OCI-LY3 (cell line): ENCODE results near the gene ESRRB.
A peak's percentile ranks its signal among the peaks of the same experiment; 100 is the strongest.

Experiments used
- H2AFZ ChIP-seq: fragments of 200-600, 300-600 bp; shearing (Covaris generic); 2 replicates; pipeline ENCODE4 v1.6.0; 2014; ENCODE audit warnings: antibody characterized with exemption, low read depth, low read length
- H3K27ac ChIP-seq: fragments of 200-600, 300-600 bp; sonication (generic); 2 replicates; pipeline ENCODE4 v1.5.1; 2014; ENCODE audit warnings: mild to moderate bottlenecking, low read length, moderate library complexity, mixed read lengths
- H3K27me3 ChIP-seq: fragments of 200-600, 300-600 bp; sonication (generic); 2 replicates; pipeline ENCODE4 v1.6.1; 2014; ENCODE audit warnings: low read depth, low read length, mixed read lengths
- H3K36me3 ChIP-seq: fragments of 200-600, 300-600 bp; sonication (generic); replicated peaks from 2 replicates; pipeline ENCODE3; 2014; ENCODE audit warnings: low read depth, low read length, mixed read lengths
- H3K4me1 ChIP-seq: fragments of 300-600, 200-600 bp; sonication (generic); 2 replicates; pipeline ENCODE4 v1.6.1; 2014; ENCODE audit warnings: low read length, mixed read lengths
- H3K4me2 ChIP-seq: fragments of 200-600, 300-600 bp; sonication (generic); 2 replicates; pipeline ENCODE4 v1.6.1; 2014; ENCODE audit warnings: low read length, mixed read lengths
- H3K4me3 ChIP-seq: fragments of 300-600, 200-600 bp; sonication (generic); 2 replicates; pipeline ENCODE4 v1.5.1; 2014; ENCODE audit warnings: antibody characterized with exemption, mild to moderate bottlenecking, low read length, moderate library complexity
- H3K79me2 ChIP-seq: fragments of 300-600, 200-600 bp; shearing (Covaris generic); 2 replicates; pipeline ENCODE4 v1.6.1; 2014; ENCODE audit warnings: mild to moderate bottlenecking, low read length, mixed read lengths
- H3K9ac ChIP-seq: fragments of 300-600, 200-600 bp; shearing (Covaris generic); 2 replicates; pipeline ENCODE4 v1.6.0; 2014; ENCODE audit warnings: mild to moderate bottlenecking, low read length, moderate library complexity
- H3K9me3 ChIP-seq: fragments of 200-600, 300-600 bp; shearing (Covaris generic); 2 replicates; pipeline ENCODE4 v1.6.1; 2014; ENCODE audit warnings: low read length, mixed read lengths; ENCODE audit not compliant: insufficient read depth
- H4K20me1 ChIP-seq: fragments of 200-600, 300-600 bp; sonication (generic); 2 replicates; pipeline ENCODE4 v1.6.1; 2016; ENCODE audit warnings: low read length, mixed read lengths; ENCODE audit not compliant: insufficient read depth
- EZH2phosphoT487 ChIP-seq: fragments of 200-600 bp; shearing (Covaris generic); IDR thresholded peaks from 2 replicates; pipeline ENCODE4 v1.6.1; 2018; ENCODE audit warnings: antibody characterized with exemption, mixed run types, low read depth
- TF ChIP-seq, protein P1 (sequence below): fragments of 200-600, 300-600 bp; sonication (generic); IDR thresholded peaks from 2 replicates; pipeline ENCODE4 v1.5.1; 2014; ENCODE audit warnings: antibody characterized with exemption, low read length, low read depth

ESRRB gene

DNA sequence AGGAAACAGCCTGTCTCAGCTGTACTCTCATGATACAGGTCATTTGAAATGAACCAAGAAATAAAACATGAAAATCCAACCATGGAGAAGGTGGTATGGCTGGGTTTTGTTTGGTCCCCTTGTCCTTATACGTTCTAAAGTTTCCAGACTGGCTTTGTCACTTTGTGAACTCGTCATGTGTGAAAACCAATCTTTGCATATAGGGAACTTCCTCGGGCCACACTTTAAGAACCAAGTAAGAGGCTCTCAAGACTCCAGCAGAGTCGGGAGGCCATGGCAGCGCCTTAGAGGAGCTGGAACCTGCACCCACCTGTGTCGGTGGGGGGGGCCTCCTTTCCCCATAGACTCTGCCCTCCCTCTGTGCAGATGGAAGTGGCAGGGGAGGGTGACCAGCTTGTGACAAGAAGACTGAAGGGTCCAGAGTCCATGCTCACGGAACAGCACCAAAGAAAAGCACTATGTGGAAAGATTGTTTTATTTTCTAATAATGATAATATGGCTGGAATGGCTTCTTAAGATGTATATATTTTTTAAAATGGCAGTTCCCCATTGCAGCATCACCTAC lies 125.3 kb downstream of the ESRRB start:
- Histone ChIP-seq H2AFZ (no peak overlapping the region), H3K27ac (no peak overlapping the region), H3K9me3 (no peaks in the 10 kb centered on the region), H3K9ac (no peak overlapping the region), H3K36me3 (no peaks in the 10 kb centered on the region), H3K4me1 (peaks cover 7% of the 10 kb centered on the region; the same call in 1 of the 2 replicates), H3K79me2 (no peaks in the 10 kb centered on the region), H3K4me2 (0 out of 2 replicates have a peak overlapping the region, but pooled peaks have one; percentile 11), H3K27me3 (peaks cover 23% of the 10 kb centered on the region), H3K4me3 (no peak overlapping the region), H4K20me1 (no peaks in the 10 kb centered on the region)
- TF ChIP-seq, protein P1, sequence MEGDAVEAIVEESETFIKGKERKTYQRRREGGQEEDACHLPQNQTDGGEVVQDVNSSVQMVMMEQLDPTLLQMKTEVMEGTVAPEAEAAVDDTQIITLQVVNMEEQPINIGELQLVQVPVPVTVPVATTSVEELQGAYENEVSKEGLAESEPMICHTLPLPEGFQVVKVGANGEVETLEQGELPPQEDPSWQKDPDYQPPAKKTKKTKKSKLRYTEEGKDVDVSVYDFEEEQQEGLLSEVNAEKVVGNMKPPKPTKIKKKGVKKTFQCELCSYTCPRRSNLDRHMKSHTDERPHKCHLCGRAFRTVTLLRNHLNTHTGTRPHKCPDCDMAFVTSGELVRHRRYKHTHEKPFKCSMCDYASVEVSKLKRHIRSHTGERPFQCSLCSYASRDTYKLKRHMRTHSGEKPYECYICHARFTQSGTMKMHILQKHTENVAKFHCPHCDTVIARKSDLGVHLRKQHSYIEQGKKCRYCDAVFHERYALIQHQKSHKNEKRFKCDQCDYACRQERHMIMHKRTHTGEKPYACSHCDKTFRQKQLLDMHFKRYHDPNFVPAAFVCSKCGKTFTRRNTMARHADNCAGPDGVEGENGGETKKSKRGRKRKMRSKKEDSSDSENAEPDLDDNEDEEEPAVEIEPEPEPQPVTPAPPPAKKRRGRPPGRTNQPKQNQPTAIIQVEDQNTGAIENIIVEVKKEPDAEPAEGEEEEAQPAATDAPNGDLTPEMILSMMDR: no peak
- TF ChIP-seq EZH2phosphoT487: no peak

- no peaks in the 10 kb centered on the region for H4K20me1 ChIP-seq
- H3K4me1 ChIP-seq: peaks cover 7% of the 10 kb centered on the region; the same call in 1 of the 2 replicates
- no peaks in the 10 kb centered on the region for H3K79me2 ChIP-seq
- no peaks in the 10 kb centered on the region for H3K9me3 ChIP-seq
- H3K4me3 ChIP-seq: no peak overlapping the region
- H2AFZ ChIP-seq: no peak overlapping the region
- no peak overlapping the region for H3K4me2 ChIP-seq
- H3K9ac ChIP-seq: no peak overlapping the region
- H3K36me3 ChIP-seq: no peaks in the 10 kb centered on the region
- no peak overlapping the region for H3K27ac ChIP-seq
- TF ChIP-seq, protein P1: no peak
- TF ChIP-seq EZH2phosphoT487: no peak
- peaks cover 23% of the 10 kb centered on the region for H3K27me3 ChIP-seq
These were observed 126.3 kb downstream of the ESRRB start for GRCh38 chr14:76502219-76502618.

DNA sequence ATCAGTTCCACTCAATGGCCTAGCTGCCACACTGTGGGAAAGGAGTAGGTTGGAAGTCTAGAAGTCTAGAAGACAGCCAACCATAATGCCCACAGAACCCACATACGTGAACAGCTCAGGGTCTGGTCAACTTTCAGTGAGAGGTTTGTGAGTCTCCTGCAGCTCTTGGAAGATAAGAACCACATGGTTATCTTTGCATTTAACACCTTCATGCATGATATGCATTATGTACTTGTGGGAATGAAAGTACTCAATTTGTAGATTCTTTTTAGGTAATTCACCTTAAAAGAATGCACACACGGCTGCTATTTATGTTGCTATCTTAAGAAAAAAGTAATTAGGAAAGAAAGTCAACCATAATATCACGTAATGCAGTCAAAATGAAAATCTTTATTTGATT lies 126.7 kb downstream of the ESRRB start:
- Histone ChIP-seq H3K36me3 (no peaks in the 10 kb centered on the region), H3K27ac (no peak overlapping the region), H3K9ac (no peak overlapping the region), H3K79me2 (no peaks in the 10 kb centered on the region), H3K9me3 (no peaks in the 10 kb centered on the region), H3K4me3 (no peak overlapping the region), H4K20me1 (no peaks in the 10 kb centered on the region), H3K4me1 (peaks cover 7% of the 10 kb centered on the region; the same call in 1 of the 2 replicates), H2AFZ (no peak overlapping the region), H3K4me2 (no peak overlapping the region), H3K27me3 (peaks cover 23% of the 10 kb centered on the region)
- TF ChIP-seq, protein P1: no peak
- TF ChIP-seq EZH2phosphoT487: no peak

DNA sequence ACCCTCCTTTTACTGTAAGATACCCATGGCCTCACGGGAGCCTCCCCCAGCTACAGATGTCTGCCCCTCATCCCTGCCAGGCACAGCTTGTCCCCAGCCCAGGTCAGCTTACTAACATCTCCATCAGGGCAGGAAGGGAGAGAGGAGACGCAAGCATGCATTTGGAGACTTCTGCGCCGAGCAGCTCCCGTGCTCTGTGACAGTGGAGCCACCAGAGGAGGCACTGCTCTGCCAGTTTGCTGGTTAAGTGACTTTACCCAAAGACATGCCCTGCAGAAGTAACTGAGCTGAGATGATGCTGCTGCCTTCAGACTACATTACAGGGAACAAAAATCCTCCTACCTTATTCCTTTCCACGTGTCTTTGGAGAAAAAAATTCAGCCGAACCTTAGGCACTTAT lies 133.4 kb downstream of the ESRRB start:
- no peak overlapping the region for H3K27ac ChIP-seq
- H3K9ac ChIP-seq: no peak overlapping the region
- no peak for TF ChIP-seq EZH2phosphoT487

More for the DNA sequence above, 133.4 kb downstream of the ESRRB start:
- Histone ChIP-seq H3K4me1 (no peaks in the 10 kb centered on the region), H4K20me1 (no peaks in the 10 kb centered on the region), H3K27me3 (peaks cover 45% of the 10 kb centered on the region), H3K4me3 (no peak overlapping the region), H2AFZ (no peak overlapping the region), H3K9me3 (no peaks in the 10 kb centered on the region), H3K79me2 (no peaks in the 10 kb centered on the region), H3K4me2 (no peak overlapping the region), H3K36me3 (no peaks in the 10 kb centered on the region)
